ENCODE data around the gene FGF8. TPM values are rescaled to one million over a fixed set of nuclear protein-coding genes. Genes with fewer than 3 reads are reported as not detected.

The FGF8 gene
- total and polyA plus RNA-seq, 7 donors, result not detected

- intact Hi-C loops (cut with DNase I), result no loop called here
- TF ChIP-seq CTCF (IDR thresholded peaks at IDR 0.05), result no peak
- Histone ChIP-seq H3K27me3 (ENCODE audit: insufficient read depth in 3 of 3, low read length in 2 of 3) (peaks cover 0 to 62% (median 32%) of the 10 kb centered on the region in 3 donors), H3K36me3 (ENCODE audit: insufficient read depth in 1 of 2, low read depth in 1 of 2) (no peaks in the 10 kb centered on the region), H3K9me3 (no peaks in the 10 kb centered on the region), H3K27ac (no peak overlapping the region), H3K4me1 (peaks cover 25% of the 10 kb centered on the region), H3K4me3 (peak overlapping the region; percentile 59)
- ATAC-seq (no peak), DNase-seq (no peak)
- 55 to 64% (median 60%) methylated on average over 12 of the region's 12 CpGs for WGBS, 3 donors
Measured at GRCh38 chr10:101778151-101778780, 2.4 kb upstream of the FGF8 start.

GRCh38 chr10:101777619-101778145 is 1.8 kb upstream of the FGF8 start:
- Histone ChIP-seq H3K36me3 (ENCODE audit: insufficient read depth in 1 of 2, low read depth in 1 of 2) (no peaks in the 10 kb centered on the region), H3K9me3 (no peaks in the 10 kb centered on the region), H3K4me3 (no peak overlapping the region), H3K4me1 (peaks cover 22% of the 10 kb centered on the region), H3K27me3 (ENCODE audit: insufficient read depth in 3 of 3, low read length in 2 of 3) (peaks cover 0 to 68% (median 34%) of the 10 kb centered on the region in 3 donors), H3K27ac (no peak overlapping the region)
- TF ChIP-seq CTCF (IDR thresholded peaks at IDR 0.05), result no peak
- ATAC-seq (no peak), DNase-seq (no peak)
- WGBS, 3 donors, result 88 to 93% (median 91%) methylated on average over 3 of the region's 3 CpGs
- intact Hi-C loops (cut with DNase I), result no loop called here

GRCh38 chr10:101776161-101776817 is 375 bp upstream of the FGF8 start:
- peaks cover 0 to 82% (median 34%) of the 10 kb centered on the region in 3 donors for H3K27me3 ChIP-seq (ENCODE audit: insufficient read depth in 3 of 3, low read length in 2 of 3)

GRCh38 chr10:101774589-101775272 is 1.2 kb downstream of the FGF8 start:
- 13 to 18% (median 17%) methylated on average over 32 of the region's 32 CpGs for WGBS, 3 donors
- intact Hi-C loops (cut with DNase I), result no loop called here
- Histone ChIP-seq H3K4me1 (peaks cover 5% of the 10 kb centered on the region), H3K27me3 (ENCODE audit: insufficient read depth in 3 of 3, low read length in 2 of 3) (peaks cover 0 to 94% (median 37%) of the 10 kb centered on the region in 3 donors), H3K27ac (no peak overlapping the region), H3K9me3 (no peaks in the 10 kb centered on the region), H3K4me3 (peak overlapping the region; percentile 51), H3K36me3 (ENCODE audit: insufficient read depth in 1 of 2, low read depth in 1 of 2) (no peaks in the 10 kb centered on the region)
- DNase-seq (no peak), ATAC-seq (no peak)
- TF ChIP-seq CTCF (IDR thresholded peaks at IDR 0.05), result no peak

More at GRCh38 chr10:101776161-101776817, 375 bp upstream of the FGF8 start:
- WGBS, 3 donors, result 11 to 20% (median 14%) methylated on average over 20 to 54 of the region's 74 CpGs
- H3K4me1 ChIP-seq, result peaks cover 15% of the 10 kb centered on the region
- no peak for DNase-seq
- intact Hi-C loops (cut with DNase I), result no loop called here
- H3K36me3 ChIP-seq (ENCODE audit: insufficient read depth in 1 of 2, low read depth in 1 of 2), result no peaks in the 10 kb centered on the region
- no peak for ATAC-seq
- no peaks in the 10 kb centered on the region for H3K9me3 ChIP-seq
- H3K4me3 ChIP-seq, result peak overlapping the region; percentile 51
- no peak overlapping the region for H3K27ac ChIP-seq
- no peak for TF ChIP-seq CTCF (IDR thresholded peaks at IDR 0.05)
